ENCODE results near the gene ABI3BP.
A peak's percentile ranks its signal among the peaks of the same experiment; 100 is the strongest.

ABI3BP gene

DNA sequence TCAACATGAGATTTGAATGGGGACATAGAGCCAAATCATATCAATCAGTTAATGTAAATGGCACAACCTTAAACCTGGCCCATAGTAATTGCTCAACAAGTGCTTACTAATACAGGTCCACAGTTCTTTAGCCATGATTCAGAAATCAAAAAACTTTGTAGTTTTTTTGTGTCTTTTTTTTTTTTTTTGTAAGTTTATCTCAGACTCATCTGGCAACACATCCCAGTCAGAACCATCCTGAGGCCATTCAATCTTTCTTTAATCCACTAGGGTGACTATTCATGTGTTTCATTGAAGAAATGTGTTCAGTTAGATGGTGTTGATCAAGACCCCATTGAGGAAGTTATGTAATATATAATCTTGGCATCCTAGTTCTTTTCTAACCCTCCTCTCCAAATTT lies 65.4 kb downstream of the ABI3BP start:
- no peaks in the 10 kb centered on the region for H3K4me1 ChIP-seq (ENCODE audit: control insufficient read depth, insufficient read depth, low read length)
- no peak overlapping the region for H3K27ac ChIP-seq (ENCODE audit: low read depth, low read length)
- no peaks in the 10 kb centered on the region for H3K36me3 ChIP-seq (ENCODE audit: control insufficient read depth, insufficient read depth, low read length)
- no peak overlapping the region for H3K4me3 ChIP-seq (ENCODE audit: low read length)
- H3K27me3 ChIP-seq (ENCODE audit: control insufficient read depth, insufficient read depth, low read length): no peaks in the 10 kb centered on the region
- no peak overlapping the region for H3K9ac ChIP-seq (ENCODE audit: low read length)

DNA sequence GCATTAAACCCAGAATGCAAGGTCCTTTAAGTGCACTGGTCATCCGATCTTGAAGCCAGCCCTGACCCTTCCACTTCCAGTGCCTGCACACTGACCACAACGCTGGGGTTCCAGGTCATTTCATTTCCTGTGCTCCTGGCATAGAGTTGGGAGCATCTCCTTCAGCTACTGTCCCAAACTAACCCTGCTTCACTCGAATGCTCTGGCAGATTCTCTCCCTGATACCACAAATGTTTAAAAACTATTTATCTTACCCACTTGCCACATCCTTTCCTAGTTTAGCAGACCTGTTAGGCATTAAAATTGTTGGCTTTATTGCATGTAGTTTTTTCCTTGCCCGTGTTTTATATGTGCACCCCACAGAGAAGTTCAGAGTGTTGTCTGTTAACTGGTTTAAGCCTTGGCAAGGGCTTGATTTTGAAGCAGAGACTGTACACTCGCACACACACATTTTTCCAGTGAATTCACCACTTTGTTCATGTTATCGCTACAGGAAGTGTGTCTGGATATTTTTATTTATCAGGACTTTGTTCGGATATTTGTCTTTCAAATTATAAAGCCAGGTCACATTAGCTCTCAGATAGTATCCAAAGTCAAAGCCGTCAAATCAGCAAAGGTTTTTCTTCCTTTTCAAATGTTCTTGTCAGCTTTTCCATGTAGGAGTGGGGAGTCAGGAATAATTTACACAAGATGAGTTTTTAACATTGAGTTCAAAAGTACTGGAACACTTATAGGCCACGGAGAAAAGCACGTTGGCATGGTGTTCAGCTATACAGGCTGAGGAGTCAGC lies 77.3 kb downstream of the ABI3BP start:
- no peaks in the 10 kb centered on the region for H3K27me3 ChIP-seq (ENCODE audit: control insufficient read depth, insufficient read depth, low read length)
- H3K36me3 ChIP-seq (ENCODE audit: control insufficient read depth, insufficient read depth, low read length): no peaks in the 10 kb centered on the region
- no peak overlapping the region for H3K27ac ChIP-seq (ENCODE audit: low read depth, low read length)
- H3K4me1 ChIP-seq (ENCODE audit: control insufficient read depth, insufficient read depth, low read length): peaks cover 5% of the 10 kb centered on the region
- H3K4me3 ChIP-seq (ENCODE audit: low read length): no peak overlapping the region
- H3K9ac ChIP-seq (ENCODE audit: low read length): no peak overlapping the region

DNA sequence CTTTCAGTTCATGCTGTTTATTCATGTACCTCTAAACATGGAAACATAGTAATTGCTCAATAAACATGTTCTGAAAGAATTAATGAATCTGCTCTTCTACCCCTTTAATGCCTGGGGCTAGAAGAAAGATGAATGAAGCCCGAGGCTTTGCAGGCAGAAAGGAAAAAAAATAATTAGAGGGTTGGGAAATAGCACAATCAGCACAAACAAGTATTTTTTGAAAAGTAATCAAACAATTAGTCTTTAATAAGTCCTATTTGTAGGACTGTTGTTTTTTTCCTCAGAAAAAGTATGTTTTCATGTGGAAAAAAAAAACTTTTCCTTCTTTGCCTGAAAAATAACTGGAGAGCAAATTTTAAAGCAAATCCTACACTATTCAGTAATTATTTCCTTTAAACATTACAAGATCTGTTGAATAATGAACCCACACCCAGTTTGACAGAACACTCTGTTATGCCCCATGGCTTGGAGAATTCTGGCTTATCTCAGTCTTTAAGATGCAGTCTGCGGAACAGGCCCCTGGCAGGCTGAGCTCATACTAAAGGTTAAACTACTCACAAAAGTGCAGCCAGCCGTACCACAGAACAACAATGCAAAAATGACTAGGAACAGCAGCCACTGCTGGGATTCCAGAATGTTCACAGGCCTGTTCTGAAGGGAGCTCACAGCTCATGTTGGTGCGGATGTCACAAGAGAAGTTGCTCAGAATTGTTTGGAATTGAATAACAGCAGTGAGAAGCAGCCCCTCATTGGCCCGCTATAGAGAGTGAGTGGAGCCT lies 79.2 kb downstream of the ABI3BP start:
- Histone ChIP-seq H3K36me3 (ENCODE audit: control insufficient read depth, insufficient read depth, low read length) (no peaks in the 10 kb centered on the region), H3K27ac (ENCODE audit: low read depth, low read length) (peak overlapping the region; percentile 5), H3K4me1 (ENCODE audit: control insufficient read depth, insufficient read depth, low read length) (peaks cover 5% of the 10 kb centered on the region), H3K9ac (ENCODE audit: low read length) (no peak overlapping the region), H3K4me3 (ENCODE audit: low read length) (no peak overlapping the region), H3K27me3 (ENCODE audit: control insufficient read depth, insufficient read depth, low read length) (no peaks in the 10 kb centered on the region)

DNA sequence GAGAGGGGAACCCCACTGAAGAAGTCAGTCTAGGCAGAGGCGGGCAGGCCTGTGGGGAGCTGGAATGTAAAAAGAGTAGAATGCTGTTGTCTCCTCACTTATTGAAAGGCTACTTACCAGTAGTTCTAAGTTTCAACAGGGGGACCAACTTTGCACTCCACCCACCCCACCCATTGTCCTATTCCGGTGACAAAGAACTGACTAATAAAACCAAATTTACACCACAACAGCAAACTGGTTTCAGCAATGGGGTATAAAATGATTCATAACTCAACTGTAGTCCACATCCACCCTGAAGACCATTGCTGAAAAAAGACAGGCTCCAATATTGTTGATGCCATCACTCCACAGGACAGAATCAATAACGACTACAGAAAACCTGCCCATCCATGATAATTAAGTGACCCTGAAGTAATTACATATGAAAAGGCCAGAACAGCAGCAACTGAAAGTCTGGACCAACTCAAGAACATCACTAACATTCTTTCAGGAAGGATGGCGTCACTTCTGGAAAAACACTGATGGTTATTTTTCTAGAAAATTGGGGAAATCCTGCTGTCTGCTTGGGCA lies 80.2 kb downstream of the ABI3BP start:
- Histone ChIP-seq H3K4me1 (ENCODE audit: control insufficient read depth, insufficient read depth, low read length) (peaks cover 5% of the 10 kb centered on the region), H3K27me3 (ENCODE audit: control insufficient read depth, insufficient read depth, low read length) (no peaks in the 10 kb centered on the region), H3K4me3 (ENCODE audit: low read length) (no peak overlapping the region), H3K27ac (ENCODE audit: low read depth, low read length) (no peak overlapping the region), H3K36me3 (ENCODE audit: control insufficient read depth, insufficient read depth, low read length) (no peaks in the 10 kb centered on the region), H3K9ac (ENCODE audit: low read length) (no peak overlapping the region)

DNA sequence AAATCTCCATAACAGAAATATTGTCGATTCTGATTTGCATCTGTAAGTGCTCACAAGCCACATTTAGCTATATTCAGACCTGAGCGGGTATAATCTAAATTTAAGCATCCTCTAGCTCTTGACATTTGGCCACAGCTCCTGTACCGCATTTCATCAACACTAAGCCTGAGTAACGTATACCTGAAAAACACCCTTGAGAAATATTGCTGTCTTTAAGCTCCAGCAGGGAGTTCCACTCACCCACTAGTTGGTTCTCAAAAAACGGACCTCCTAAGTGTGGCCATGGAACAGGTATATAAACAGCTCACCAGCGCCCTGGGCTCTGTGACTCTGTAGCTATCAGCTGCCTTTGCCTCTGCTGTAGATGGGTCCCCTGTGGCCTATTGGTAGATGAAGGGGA lies 80.7 kb downstream of the ABI3BP start:
- no peak overlapping the region for H3K27ac ChIP-seq (ENCODE audit: low read depth, low read length)
- no peak overlapping the region for H3K4me3 ChIP-seq (ENCODE audit: low read length)
- no peaks in the 10 kb centered on the region for H3K36me3 ChIP-seq (ENCODE audit: control insufficient read depth, insufficient read depth, low read length)
- H3K4me1 ChIP-seq (ENCODE audit: control insufficient read depth, insufficient read depth, low read length): peaks cover 5% of the 10 kb centered on the region
- H3K27me3 ChIP-seq (ENCODE audit: control insufficient read depth, insufficient read depth, low read length): no peaks in the 10 kb centered on the region
- H3K9ac ChIP-seq (ENCODE audit: low read length): no peak overlapping the region

DNA sequence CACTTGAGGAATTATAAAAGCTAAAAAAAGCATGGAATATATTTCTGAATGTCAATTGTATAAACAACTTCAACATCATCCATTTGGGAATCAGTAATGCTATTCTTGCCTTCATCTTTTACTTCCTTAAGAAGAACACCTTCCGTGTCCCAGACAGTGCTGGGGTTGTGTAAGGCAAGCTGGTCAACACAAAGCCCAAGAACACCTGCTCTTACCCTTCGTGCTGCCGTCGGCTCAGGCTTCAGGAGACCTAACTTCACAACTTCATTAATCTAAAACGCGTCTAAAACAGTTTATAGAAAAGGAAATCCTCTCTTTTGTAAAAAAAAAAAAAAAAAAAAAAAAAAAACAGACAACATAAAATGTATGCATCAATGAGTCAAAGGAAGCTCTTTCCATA lies 81.3 kb downstream of the ABI3BP start:
- H3K4me1 ChIP-seq (ENCODE audit: control insufficient read depth, insufficient read depth, low read length): peaks cover 5% of the 10 kb centered on the region
- no peaks in the 10 kb centered on the region for H3K27me3 ChIP-seq (ENCODE audit: control insufficient read depth, insufficient read depth, low read length)
- H3K36me3 ChIP-seq (ENCODE audit: control insufficient read depth, insufficient read depth, low read length): no peaks in the 10 kb centered on the region
- no peak overlapping the region for H3K4me3 ChIP-seq (ENCODE audit: low read length)
- H3K27ac ChIP-seq (ENCODE audit: low read depth, low read length): no peak overlapping the region
- H3K9ac ChIP-seq (ENCODE audit: low read length): no peak overlapping the region

DNA sequence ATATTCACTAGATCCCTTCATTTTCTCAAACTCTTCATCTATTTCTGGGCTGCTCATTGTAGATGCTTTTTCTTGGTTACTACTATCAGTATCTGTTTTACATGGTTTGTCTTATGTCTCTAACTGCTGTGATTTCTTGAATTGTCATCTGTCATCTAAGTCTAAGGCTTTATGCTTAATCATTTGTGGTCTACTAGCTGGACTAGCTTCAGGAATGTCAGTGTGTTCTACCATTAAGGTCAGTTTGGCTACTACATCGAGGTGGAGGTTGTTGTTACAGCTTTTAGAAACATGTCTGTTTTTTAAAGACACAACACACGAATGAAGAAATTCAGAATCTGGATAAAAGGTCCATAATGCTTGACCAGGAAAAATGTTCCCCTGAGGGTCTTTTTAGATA lies 82.2 kb downstream of the ABI3BP start:
- Histone ChIP-seq H3K27ac (ENCODE audit: low read depth, low read length) (no peak overlapping the region), H3K4me3 (ENCODE audit: low read length) (no peak overlapping the region), H3K9ac (ENCODE audit: low read length) (no peak overlapping the region), H3K27me3 (ENCODE audit: control insufficient read depth, insufficient read depth, low read length) (no peaks in the 10 kb centered on the region), H3K36me3 (ENCODE audit: control insufficient read depth, insufficient read depth, low read length) (no peaks in the 10 kb centered on the region), H3K4me1 (ENCODE audit: control insufficient read depth, insufficient read depth, low read length) (peaks cover 5% of the 10 kb centered on the region)

DNA sequence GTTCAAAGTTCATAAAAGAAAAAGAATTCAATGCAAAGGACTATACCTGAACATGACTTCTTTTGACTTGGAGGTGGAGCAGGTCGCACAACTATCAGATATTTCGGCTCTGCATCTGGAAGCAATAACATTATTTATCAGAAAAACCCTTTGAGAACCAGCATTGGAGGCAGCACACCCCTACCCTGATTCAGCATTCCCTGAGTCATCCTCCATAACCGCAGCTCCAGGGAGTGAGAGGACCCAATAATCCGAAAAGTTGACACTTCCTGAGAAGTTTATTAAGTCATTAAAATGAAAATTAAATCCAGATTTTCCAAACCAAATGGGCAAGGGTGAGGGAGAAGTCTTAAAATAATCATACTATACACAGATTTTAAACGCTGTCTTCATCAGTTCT lies 90.6 kb downstream of the ABI3BP start:
- peaks cover 2% of the 10 kb centered on the region for H3K4me1 ChIP-seq (ENCODE audit: control insufficient read depth, insufficient read depth, low read length)
- H3K27ac ChIP-seq (ENCODE audit: low read depth, low read length): no peak overlapping the region
- no peaks in the 10 kb centered on the region for H3K27me3 ChIP-seq (ENCODE audit: control insufficient read depth, insufficient read depth, low read length)
- H3K9ac ChIP-seq (ENCODE audit: low read length): no peak overlapping the region
- no peaks in the 10 kb centered on the region for H3K36me3 ChIP-seq (ENCODE audit: control insufficient read depth, insufficient read depth, low read length)
- H3K4me3 ChIP-seq (ENCODE audit: low read length): no peak overlapping the region

DNA sequence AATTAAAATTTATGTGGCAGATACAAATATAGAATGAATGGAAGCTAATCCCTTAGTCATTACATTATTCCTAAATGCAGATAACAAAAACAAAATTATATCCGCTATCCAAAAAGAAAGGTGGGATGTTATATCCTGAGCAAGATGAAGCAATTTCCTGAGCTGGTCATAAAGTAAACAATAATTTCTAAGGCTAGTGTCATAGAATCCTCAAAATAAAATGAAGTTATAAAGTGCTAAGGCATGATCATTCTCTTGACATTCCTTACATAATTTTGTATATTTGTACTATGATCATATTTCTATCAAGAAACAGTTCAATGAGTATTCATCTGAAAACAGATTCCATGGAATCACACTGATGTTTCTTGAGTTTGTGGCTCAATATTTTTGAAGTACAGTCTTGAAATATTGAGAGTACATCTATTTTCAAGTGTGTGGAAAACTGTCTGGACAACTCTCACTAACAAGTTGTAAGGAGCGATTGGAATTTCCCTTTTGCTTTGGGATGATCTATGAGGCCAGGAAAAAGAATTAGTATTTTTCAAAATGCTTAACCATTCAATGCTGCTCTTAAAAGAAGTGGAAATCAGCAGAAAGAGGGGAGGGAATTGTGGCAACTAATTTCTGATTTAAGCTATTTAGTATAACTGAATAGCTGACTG lies 92.4 kb downstream of the ABI3BP start:
- H3K27ac ChIP-seq (ENCODE audit: low read depth, low read length): no peak overlapping the region
- H3K27me3 ChIP-seq (ENCODE audit: control insufficient read depth, insufficient read depth, low read length): no peaks in the 10 kb centered on the region
- H3K36me3 ChIP-seq (ENCODE audit: control insufficient read depth, insufficient read depth, low read length): no peaks in the 10 kb centered on the region
- no peak overlapping the region for H3K4me3 ChIP-seq (ENCODE audit: low read length)
- H3K4me1 ChIP-seq (ENCODE audit: control insufficient read depth, insufficient read depth, low read length): peaks cover 2% of the 10 kb centered on the region
- no peak overlapping the region for H3K9ac ChIP-seq (ENCODE audit: low read length)

DNA sequence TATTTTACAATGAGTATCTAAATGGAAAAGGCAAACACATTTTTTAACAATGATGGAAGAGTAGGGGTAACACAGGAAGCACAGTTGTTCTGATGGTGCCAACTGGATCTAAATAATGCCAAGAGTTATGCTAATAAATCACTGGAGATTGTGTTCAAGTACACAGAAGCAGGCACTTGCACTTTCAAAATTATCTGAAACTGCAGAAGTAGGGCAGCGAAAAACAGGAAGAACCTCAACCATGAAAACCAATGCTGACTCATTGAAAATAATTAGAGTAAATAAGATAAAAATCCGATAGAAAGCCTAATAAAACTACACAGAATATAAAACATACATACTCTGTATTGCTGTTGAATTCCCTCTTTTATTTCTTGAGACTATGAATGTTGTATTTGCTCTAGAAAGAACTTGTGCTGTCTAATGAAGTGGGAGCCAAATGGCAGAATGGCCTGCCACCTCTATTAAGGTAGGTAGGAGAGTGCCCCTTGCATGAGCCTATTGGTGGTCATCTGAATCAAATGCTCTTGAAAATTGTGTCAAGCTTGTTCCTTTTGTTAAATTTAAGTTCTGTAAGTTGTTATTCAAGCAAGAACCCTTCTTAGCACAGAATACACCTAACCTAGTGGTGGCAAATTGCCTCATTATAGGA lies 93.7 kb downstream of the ABI3BP start:
- H3K27me3 ChIP-seq (ENCODE audit: control insufficient read depth, insufficient read depth, low read length): no peaks in the 10 kb centered on the region
- H3K4me1 ChIP-seq (ENCODE audit: control insufficient read depth, insufficient read depth, low read length): peaks cover 2% of the 10 kb centered on the region
- no peak overlapping the region for H3K4me3 ChIP-seq (ENCODE audit: low read length)
- H3K27ac ChIP-seq (ENCODE audit: low read depth, low read length): no peak overlapping the region
- H3K9ac ChIP-seq (ENCODE audit: low read length): no peak overlapping the region
- no peaks in the 10 kb centered on the region for H3K36me3 ChIP-seq (ENCODE audit: control insufficient read depth, insufficient read depth, low read length)

DNA sequence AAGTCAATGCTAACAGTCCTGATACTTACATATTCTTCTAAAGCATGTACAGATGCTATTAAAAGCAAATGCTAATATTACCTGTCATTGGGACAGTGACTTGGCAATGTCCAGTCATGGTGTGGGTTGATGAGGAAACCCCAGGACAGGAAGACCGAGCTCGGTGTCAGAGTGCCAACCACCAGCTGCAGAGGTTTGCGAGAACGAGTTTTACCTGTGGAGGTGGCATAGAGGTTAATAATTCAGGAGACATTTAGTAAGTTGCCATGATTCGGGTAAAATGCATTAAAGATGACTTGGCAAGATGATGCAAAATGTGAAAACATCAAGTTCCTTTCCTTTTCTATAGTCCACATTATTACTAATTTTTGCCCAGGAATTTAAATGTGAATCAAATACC lies 94.5 kb downstream of the ABI3BP start:
- H3K27ac ChIP-seq (ENCODE audit: low read depth, low read length): no peak overlapping the region
- no peak overlapping the region for H3K9ac ChIP-seq (ENCODE audit: low read length)
- peaks cover 2% of the 10 kb centered on the region for H3K4me1 ChIP-seq (ENCODE audit: control insufficient read depth, insufficient read depth, low read length)
- H3K36me3 ChIP-seq (ENCODE audit: control insufficient read depth, insufficient read depth, low read length): no peaks in the 10 kb centered on the region
- no peak overlapping the region for H3K4me3 ChIP-seq (ENCODE audit: low read length)
- H3K27me3 ChIP-seq (ENCODE audit: control insufficient read depth, insufficient read depth, low read length): no peaks in the 10 kb centered on the region

DNA sequence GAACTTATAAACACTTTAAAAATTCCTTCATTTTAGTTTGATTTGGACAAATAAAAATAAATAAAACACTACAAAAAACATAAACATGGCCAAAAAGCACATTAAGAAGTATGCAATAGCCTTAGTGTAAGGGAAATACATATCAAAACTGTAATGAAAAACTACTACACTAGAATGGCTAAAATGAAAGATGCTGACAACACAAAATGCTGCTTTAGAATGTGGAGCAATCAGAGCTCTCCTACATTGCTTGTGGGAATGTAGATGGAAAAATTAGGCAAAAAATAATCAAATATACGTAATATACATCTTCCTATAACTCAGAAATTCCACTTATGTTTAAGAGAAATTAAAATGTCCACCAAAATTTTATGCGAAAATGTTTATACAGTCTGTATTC lies 96.2 kb downstream of the ABI3BP start:
- Histone ChIP-seq H3K4me3 (ENCODE audit: low read length) (no peak overlapping the region), H3K36me3 (ENCODE audit: control insufficient read depth, insufficient read depth, low read length) (no peaks in the 10 kb centered on the region), H3K27ac (ENCODE audit: low read depth, low read length) (no peak overlapping the region), H3K4me1 (ENCODE audit: control insufficient read depth, insufficient read depth, low read length) (peaks cover 2% of the 10 kb centered on the region), H3K9ac (ENCODE audit: low read length) (no peak overlapping the region), H3K27me3 (ENCODE audit: control insufficient read depth, insufficient read depth, low read length) (no peaks in the 10 kb centered on the region)
